GM18507 (cell line): ENCODE results near the gene COMP.

ENCODE experiments used
- DNase-seq: peaks from one replicate; pipeline ENCODE4 v3.0.0; 2011; ENCODE audit warnings: low read depth; ENCODE audit not compliant: insufficient read length; ENCODE audit errors: extremely low spot score
- FAIRE-seq: peaks from 2 replicates; lab custom pipeline; 2011; peaks lifted over from hg19 to GRCh38; lab: Jason Lieb, UNC

The COMP gene

GRCh38 chr19:18772620-18773587 lies 18.2 kb downstream of the COMP start:
- no peak for DNase-seq
- no peak for FAIRE-seq

- no peak for FAIRE-seq
Observed at GRCh38 chr19:18771328-18772242, 19.5 kb downstream of the COMP start.

GRCh38 chr19:18770663-18771327 lies 20.3 kb downstream of the COMP start:
- FAIRE-seq (no peak), DNase-seq (no peak)

More at GRCh38 chr19:18771328-18772242, 19.5 kb downstream of the COMP start:
- DNase-seq: no peak

GRCh38 chr19:18769989-18770528 lies 21.0 kb downstream of the COMP start:
- DNase-seq: no peak
- no peak for FAIRE-seq

- FAIRE-seq: no peak
- DNase-seq: no peak
Observed at GRCh38 chr19:18768997-18769891, 21.9 kb downstream of the COMP start.

- no peak for FAIRE-seq
Observed at GRCh38 chr19:18768046-18768771, 22.9 kb downstream of the COMP start.

GRCh38 chr19:18765224-18765623 lies 25.9 kb downstream of the COMP start:
- FAIRE-seq (no peak), DNase-seq (no peak)

More at GRCh38 chr19:18768046-18768771, 22.9 kb downstream of the COMP start:
- DNase-seq: no peak

- DNase-seq (no peak), FAIRE-seq (no peak)
Observed at GRCh38 chr19:18764591-18765051, 26.5 kb downstream of the COMP start.

- no peak for FAIRE-seq
Observed at GRCh38 chr19:18763674-18764590, 27.2 kb downstream of the COMP start.

GRCh38 chr19:18762125-18763023 lies 28.7 kb downstream of the COMP start:
- no peak for FAIRE-seq
- DNase-seq: no peak

More at GRCh38 chr19:18763674-18764590, 27.2 kb downstream of the COMP start:
- no peak for DNase-seq

GRCh38 chr19:18761531-18762110 lies 29.5 kb downstream of the COMP start:
- FAIRE-seq (no peak), DNase-seq (no peak)

GRCh38 chr19:18760440-18761383 lies 30.4 kb downstream of the COMP start:
- FAIRE-seq (no peak), DNase-seq (no peak)

GRCh38 chr19:18759995-18760426 lies 31.1 kb downstream of the COMP start:
- DNase-seq (no peak), FAIRE-seq (no peak)

GRCh38 chr19:18759304-18759994 lies 31.7 kb downstream of the COMP start:
- no peak for DNase-seq
- no peak for FAIRE-seq
